ENCODE measurements around the gene MMP26.

The MMP26 gene

DNA sequence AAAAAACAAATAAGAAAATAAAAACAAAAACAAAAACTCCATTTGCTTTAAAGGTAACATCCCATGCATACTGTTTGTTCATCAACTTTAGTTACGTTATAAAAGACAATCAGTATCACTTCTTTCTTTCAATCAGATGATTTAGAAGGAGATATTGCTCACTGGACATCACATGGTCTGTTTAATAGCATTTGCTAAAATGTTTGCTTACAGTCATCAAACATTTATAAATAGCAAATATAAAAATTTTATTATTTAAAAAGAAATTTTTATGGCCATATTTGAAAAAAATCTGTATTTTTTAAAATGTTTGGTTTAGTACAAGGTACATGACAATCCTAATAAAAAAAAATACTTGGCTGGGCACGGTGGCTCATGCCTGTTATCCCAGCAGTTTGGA, 22.6 kb downstream of the MMP26 start:
- DNase-seq: no peak

DNA sequence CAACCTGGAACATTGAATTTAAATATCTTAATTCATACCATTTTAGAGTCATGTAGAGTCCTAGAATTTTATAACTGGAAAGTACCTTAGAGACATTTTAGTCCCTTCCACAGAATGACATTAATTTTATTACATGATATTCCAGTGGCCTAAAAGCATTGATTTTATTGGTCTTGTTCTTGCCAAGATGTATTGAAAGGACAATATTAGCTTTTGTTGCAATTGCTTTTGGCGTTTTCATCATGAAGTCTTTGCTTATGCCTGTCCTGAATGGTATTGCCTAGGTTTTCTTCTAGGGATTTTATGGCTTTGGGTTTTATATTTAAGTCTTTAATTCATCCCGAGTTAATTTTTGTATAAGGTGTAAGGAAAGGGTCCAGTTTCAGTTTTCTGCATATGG, 36.2 kb downstream of the MMP26 start:
- no peak for DNase-seq

DNA sequence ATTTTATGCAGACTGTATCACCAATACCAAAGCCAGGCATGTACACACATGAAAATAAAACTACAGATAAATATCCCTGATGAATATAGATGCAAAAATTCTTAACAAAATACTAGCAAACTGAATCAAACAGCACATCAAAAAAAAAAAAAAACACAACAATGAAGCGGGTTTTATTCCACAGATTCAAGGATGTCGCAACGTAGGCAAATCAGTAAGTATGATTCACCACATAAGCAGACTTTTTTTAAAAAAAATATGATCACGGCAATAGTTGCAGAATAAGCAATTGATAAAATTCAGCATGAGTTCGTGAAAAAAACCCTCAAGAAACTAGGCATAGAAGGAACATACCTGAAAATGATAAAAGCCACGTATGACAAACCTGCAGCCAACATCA, 43.9 kb downstream of the MMP26 start:
- DNase-seq: no peak

DNA sequence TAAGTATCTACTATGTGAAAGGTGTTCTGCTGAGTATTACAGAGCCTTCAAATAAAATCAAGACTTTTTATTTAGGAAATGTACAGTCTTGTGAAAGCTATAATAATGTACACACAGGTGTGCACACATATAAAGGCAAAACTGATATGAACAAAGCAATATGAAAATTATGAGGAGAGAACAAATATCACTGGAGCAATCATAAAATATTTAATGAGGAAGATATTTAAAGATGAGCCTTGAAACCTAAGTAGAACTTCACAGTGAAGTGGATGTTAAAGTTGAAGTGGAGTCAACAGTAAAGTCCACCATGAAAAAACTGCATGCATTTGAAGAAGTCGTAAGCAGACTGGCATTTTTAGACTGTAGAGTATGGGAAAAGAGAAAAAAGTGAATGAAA, 46.6 kb downstream of the MMP26 start:
- DNase-seq: no peak

Measured in activated T-cell treated with anti-CD3 and anti-CD28 coated beads for 4 hours (primary cell).